ENCODE data around the gene APBA3. TPM values are rescaled to one million over a fixed set of nuclear protein-coding genes. Genes with fewer than 3 reads are reported as not detected.
A peak's percentile ranks its signal among the peaks of the same experiment; 100 is the strongest.

The APBA3 gene
- total and polyA plus RNA-seq, 8 donors = 6.7 to 27.1 (median 10.5) TPM

DNA sequence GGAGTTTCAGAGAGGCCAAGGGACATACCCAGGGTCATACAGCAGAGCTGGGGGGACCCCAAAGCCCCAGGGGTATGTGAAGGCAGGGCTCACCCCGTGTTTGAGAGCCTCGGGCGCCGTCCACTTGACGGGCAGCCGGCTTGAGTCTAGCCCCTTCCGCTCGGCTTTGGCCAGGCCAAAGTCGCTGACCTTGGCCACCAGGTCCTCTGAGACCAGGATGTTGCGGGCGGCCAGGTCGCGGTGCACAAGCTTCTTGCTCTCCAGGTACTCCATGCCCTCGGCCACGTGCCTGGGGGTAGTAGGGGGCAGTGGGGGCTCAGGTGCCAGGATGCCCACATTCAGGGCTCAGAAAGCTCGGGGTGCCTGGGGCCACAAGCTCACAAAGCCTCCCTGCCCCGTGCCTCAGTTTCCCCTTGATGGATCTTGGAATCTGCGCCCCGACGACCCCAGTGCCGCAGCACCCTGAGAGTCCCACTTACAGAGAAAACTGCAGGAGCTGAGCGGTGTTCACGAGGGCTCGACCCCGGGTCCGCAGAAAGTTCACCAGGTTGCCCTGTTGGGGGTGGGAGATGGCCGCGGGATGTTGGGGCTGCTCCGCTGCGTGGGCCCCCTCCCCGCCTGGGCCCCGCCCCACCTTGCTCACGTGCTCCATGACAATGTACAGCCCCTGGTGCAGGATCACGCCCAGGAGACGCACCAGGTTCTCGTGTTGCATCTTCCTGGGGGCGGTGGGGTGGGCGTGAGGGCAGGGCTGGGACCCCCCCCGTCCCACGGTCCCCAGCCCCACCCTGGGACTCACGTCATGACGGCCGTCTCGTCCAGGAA lies 17.6 kb upstream of the APBA3 start:
- DNase-seq (peak in 1 of 6 donors; percentile 69), FAIRE-seq (no peak)
- no peak overlapping the region for H3K4me3 ChIP-seq

DNA sequence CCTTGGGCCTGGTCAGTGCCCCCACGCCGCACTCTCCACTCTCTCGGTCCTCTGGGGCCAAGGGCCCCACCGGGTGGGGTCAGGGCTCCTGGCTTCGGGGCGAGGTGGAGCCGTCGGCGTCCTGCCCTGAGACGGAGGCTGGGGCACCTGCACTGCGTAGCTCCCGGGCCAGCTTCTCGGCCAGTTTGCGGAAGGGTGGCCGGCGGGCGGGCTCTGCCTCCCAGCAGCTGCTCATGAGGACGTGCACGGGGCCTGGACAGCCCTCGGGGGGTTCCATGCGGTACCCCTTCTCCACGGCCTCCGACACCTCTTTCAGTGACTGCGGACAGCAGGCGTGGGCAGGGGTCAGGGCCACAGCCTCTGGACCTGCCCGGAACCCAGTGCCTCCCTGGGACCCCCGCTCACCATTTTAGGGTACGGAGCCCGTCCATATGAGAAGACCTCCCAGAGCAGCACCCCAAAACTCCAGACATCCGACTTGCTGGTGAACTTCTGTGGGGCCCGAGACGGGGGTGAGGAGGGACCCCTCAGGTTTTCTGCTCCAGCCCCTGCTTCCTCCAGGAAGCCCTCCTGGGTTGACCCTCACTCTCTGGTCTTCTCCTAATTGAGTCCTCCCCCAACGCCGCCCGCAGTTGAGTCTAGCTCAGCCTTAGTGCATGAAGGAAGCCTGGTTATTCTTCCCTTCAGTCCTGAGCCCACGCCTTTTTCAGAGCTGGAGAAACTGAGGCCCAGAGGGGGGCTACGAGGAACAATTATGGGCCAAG lies 16.8 kb upstream of the APBA3 start:
- Histone ChIP-seq H3K36me3 (no peaks in the 10 kb centered on the region), H3K9me3 (peaks cover 0 to 4% (median 0%) of the 10 kb centered on the region in 4 donors), H3K4me1 (no peaks in the 10 kb centered on the region), H3K4me3 (no peak overlapping the region), H3K27me3 (no peaks in the 10 kb centered on the region), H3K27ac (no peak overlapping the region)
- intact Hi-C loops (cut with DNase I) = no loop called here
- TF ChIP-seq, protein P1, sequence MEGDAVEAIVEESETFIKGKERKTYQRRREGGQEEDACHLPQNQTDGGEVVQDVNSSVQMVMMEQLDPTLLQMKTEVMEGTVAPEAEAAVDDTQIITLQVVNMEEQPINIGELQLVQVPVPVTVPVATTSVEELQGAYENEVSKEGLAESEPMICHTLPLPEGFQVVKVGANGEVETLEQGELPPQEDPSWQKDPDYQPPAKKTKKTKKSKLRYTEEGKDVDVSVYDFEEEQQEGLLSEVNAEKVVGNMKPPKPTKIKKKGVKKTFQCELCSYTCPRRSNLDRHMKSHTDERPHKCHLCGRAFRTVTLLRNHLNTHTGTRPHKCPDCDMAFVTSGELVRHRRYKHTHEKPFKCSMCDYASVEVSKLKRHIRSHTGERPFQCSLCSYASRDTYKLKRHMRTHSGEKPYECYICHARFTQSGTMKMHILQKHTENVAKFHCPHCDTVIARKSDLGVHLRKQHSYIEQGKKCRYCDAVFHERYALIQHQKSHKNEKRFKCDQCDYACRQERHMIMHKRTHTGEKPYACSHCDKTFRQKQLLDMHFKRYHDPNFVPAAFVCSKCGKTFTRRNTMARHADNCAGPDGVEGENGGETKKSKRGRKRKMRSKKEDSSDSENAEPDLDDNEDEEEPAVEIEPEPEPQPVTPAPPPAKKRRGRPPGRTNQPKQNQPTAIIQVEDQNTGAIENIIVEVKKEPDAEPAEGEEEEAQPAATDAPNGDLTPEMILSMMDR (IDR thresholded peaks at IDR 0.05) = no peak
- DNase-seq (no peak), FAIRE-seq (no peak), ATAC-seq (no peak)
- WGBS, 2 donors = 79 to 85% methylated on average over 37 of the region's 37 CpGs

More for the DNA sequence above, 17.6 kb upstream of the APBA3 start:
- intact Hi-C loops (cut with DNase I) = no loop called here
- ATAC-seq = no peak
- Histone ChIP-seq H3K27ac (no peak overlapping the region), H3K36me3 (no peaks in the 10 kb centered on the region), H3K27me3 (no peaks in the 10 kb centered on the region), H3K9me3 (peaks cover 0 to 4% (median 0%) of the 10 kb centered on the region in 4 donors), H3K4me1 (no peaks in the 10 kb centered on the region)
- TF ChIP-seq, protein P1 (IDR thresholded peaks at IDR 0.05) = no peak
- 60 to 67% methylated on average over 42 to 44 of the region's 44 CpGs for WGBS, 2 donors

- FAIRE-seq = no peak
- no peaks in the 10 kb centered on the region for H3K36me3 ChIP-seq
- H3K27ac ChIP-seq = no peak overlapping the region
- TF ChIP-seq, protein P1 (IDR thresholded peaks at IDR 0.05) = no peak
- DNase-seq = no peak
- H3K27me3 ChIP-seq = no peaks in the 10 kb centered on the region
- ATAC-seq = no peak
- H3K9me3 ChIP-seq = peaks cover 0 to 2% (median 0%) of the 10 kb centered on the region in 4 donors
- no peak overlapping the region for H3K4me3 ChIP-seq
- intact Hi-C loops (cut with DNase I) = no loop called here
- H3K4me1 ChIP-seq = no peaks in the 10 kb centered on the region
- WGBS, 2 donors = 78 to 79% methylated on average over 1 of the region's 1 CpG
Measured at GRCh38 chr19:3776479-3777040, 15.1 kb upstream of the APBA3 start.

DNA sequence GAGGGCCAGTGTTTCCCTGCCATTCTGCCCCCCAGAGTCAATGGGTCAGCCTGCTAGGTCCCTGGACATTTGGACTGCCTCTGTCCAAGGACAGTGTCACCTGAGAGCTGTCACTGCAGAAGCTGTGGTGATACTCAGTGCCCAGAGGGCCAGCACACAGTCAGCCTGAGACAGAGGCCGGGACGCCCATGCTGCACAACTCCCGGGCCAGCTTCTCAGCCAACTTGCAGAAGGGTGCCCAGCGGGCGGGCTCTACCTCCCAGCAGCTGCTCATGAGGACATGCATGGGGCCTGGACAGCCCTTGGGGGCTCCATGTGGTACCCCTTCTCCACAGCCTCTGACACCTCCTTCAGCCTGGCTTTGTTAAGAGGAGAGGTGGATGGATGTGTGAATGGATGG lies 14.3 kb upstream of the APBA3 start:
- H3K36me3 ChIP-seq = no peaks in the 10 kb centered on the region
- H3K4me1 ChIP-seq = no peaks in the 10 kb centered on the region
- intact Hi-C loops (cut with DNase I) = no loop called here
- TF ChIP-seq, protein P1 (IDR thresholded peaks at IDR 0.05) = no peak
- H3K4me3 ChIP-seq = no peak overlapping the region
- DNase-seq (no peak), ATAC-seq (no peak), FAIRE-seq (no peak)
- H3K27ac ChIP-seq = no peak overlapping the region
- H3K9me3 ChIP-seq = no peaks in the 10 kb centered on the region
- WGBS, 2 donors = 86 to 92% methylated on average over 5 of the region's 5 CpGs
- no peaks in the 10 kb centered on the region for H3K27me3 ChIP-seq

Data from pancreas (tissue), 10 donors.